Measurements from ENCODE around the gene SLC16A3.
A peak's percentile ranks its signal among the peaks of the same experiment; 100 is the strongest.

- no peak for TF ChIP-seq MXI1 (IDR thresholded peaks at IDR 0.05; ENCODE audit: low read depth, low read length)
- TF ChIP-seq ZNF274 (IDR thresholded peaks at IDR 0.05; ENCODE audit: borderline replicate concordance, low read depth, low read length), result no peak
- no peak for TF ChIP-seq SIX5 (IDR thresholded peaks at IDR 0.05; ENCODE audit: borderline replicate concordance in 1 of 2, insufficient read depth in 1 of 2, low read depth in 1 of 2, low read length in 2 of 2)
- TF ChIP-seq NFXL1 (CRISPR knock-in tag; IDR thresholded peaks at IDR 0.05), result no peak
- TF ChIP-seq SPI1 (IDR thresholded peaks at IDR 0.05; ENCODE audit: borderline replicate concordance, low read depth, low read length), result peak; percentile 20; the same call in 1 of the 2 replicates
- TF ChIP-seq MAZ (CRISPR knock-in tag; conservative IDR thresholded peaks at IDR 0.05 in 1 of 2, IDR thresholded peaks at IDR 0.05 in 1 of 2), result no peak; a peak in 1 of 4 replicates
- TF ChIP-seq EZH2 (IDR thresholded peaks at IDR 0.05; ENCODE audit: borderline replicate concordance, low read depth, low read length), result no peak
- no peak for TF ChIP-seq ATF1 (CRISPR knock-in tag; IDR thresholded peaks at IDR 0.05)
- TF ChIP-seq ATF1 (tag; IDR thresholded peaks at IDR 0.05), result no peak
- no peak for TF ChIP-seq RNF2 (IDR thresholded peaks at IDR 0.05)
- no peak for TF ChIP-seq CTCF (IDR thresholded peaks at IDR 0.05 in 2 of 3, conservative IDR thresholded peaks at IDR 0.05 in 1 of 3; ENCODE audit: insufficient read depth in 2 of 3, low read depth in 1 of 3, low read length in 3 of 3)
- no peak for TF ChIP-seq ZHX1 (conservative IDR thresholded peaks at IDR 0.05; ENCODE audit: low read length)
- TF ChIP-seq NRF1 (conservative IDR thresholded peaks at IDR 0.05 in 1 of 2, IDR thresholded peaks at IDR 0.05 in 1 of 2), result no peak
Measured at GRCh38 chr17:82216301-82217119, 12.3 kb upstream of the SLC16A3 start.
